NCI-H510A treated with DMSO at 0.1 percent for 48 hours (cell line): ENCODE measurements around the gene AGMO.

Experiments
- DNase-seq: peaks from one replicate; lab custom pipeline; 2025; lab: John Stamatoyannopoulos, UW

AGMO gene

GRCh38 chr7:15397159-15397550 is 164.7 kb downstream of the AGMO start:
- no peak for DNase-seq

- no peak for DNase-seq
Measured at GRCh38 chr7:15396210-15397158, 165.3 kb downstream of the AGMO start.

GRCh38 chr7:15389073-15389472 is 172.7 kb downstream of the AGMO start:
- no peak for DNase-seq

- no peak for DNase-seq
Measured at GRCh38 chr7:15378494-15379145, 183.2 kb downstream of the AGMO start.

- no peak for DNase-seq
Measured at GRCh38 chr7:15376600-15376999, 185.2 kb downstream of the AGMO start.

- DNase-seq = no peak
Measured at GRCh38 chr7:15370441-15370840, 191.4 kb downstream of the AGMO start.

- no peak for DNase-seq
Measured at GRCh38 chr7:15368653-15369052, 193.2 kb downstream of the AGMO start.

- no peak for DNase-seq
Measured at GRCh38 chr7:15367897-15368296, 193.9 kb downstream of the AGMO start.

- DNase-seq = no peak
Measured at GRCh38 chr7:15358112-15358511, 203.7 kb downstream of the AGMO start.

GRCh38 chr7:15352421-15353206 is 209.2 kb downstream of the AGMO start:
- no peak for DNase-seq

GRCh38 chr7:15345216-15345615 is 216.6 kb downstream of the AGMO start:
- DNase-seq = no peak

GRCh38 chr7:15341817-15342216 is 220.0 kb downstream of the AGMO start:
- no peak for DNase-seq

GRCh38 chr7:15336146-15336545 is 225.7 kb downstream of the AGMO start:
- no peak for DNase-seq

GRCh38 chr7:15335390-15335789 is 226.4 kb downstream of the AGMO start:
- DNase-seq = no peak

GRCh38 chr7:15334536-15335263 is 227.1 kb downstream of the AGMO start:
- DNase-seq = peak; percentile 10

GRCh38 chr7:15332956-15333355 is 228.9 kb downstream of the AGMO start:
- DNase-seq = peak; percentile 63

- peak; percentile 18 for DNase-seq
Measured at GRCh38 chr7:15330943-15331342, 230.9 kb downstream of the AGMO start.

- no peak for DNase-seq
Measured at GRCh38 chr7:15327001-15327400, 234.8 kb downstream of the AGMO start.

GRCh38 chr7:15326044-15326644 is 235.7 kb downstream of the AGMO start:
- peak; percentile 82 for DNase-seq

GRCh38 chr7:15323550-15323949 is 238.3 kb downstream of the AGMO start:
- DNase-seq = no peak

- peak; percentile 64 for DNase-seq
Measured at GRCh38 chr7:15317215-15317614, 244.6 kb downstream of the AGMO start.
